Raji (cell line): Measurements from ENCODE around the gene GRIK4.

Source experiments
- POLR2A ChIP-seq: IDR thresholded peaks from 2 replicates; pipeline ENCODE4 v1.6.1; 2011; ENCODE audit warnings: low read depth, low read length, control low read depth; ENCODE audit not compliant: insufficient read depth

Gene GRIK4

DNA sequence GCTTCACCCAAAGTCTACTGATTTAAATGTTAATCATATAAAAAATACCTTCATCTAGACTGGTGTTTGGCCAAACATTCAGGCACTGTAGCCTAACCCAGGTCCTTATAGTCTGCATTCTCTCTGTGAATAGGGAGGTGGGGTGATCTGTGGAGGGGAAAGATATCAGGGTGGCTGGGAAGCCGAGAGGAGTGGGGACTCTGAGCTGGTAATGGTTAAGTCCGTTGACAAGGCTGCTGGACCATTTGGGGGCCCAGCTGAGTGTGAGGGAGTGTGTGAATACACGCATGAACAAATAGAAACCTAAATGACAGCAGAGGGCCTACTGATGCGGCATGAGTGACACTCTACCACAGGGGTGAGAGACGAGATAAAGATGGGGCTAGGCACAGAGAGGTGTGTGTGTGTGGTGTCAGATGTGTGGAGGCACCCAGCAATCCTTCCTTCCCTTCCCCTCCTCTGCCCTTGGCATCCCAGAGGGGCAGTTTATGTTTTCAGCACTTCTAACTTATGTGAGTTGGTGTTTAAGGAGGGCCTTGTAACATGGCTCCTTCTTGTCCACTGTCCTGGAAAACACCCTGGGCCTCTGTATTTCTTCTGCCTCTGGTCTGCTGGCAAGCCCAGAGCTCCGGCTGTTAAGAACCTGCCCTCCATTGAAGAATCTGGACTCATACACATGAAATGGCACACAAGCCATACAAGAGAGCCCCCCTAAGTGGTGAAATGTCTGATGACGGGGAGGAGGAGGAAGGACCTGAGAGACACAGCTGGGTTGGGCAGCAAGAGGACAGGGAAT lies 263.2 kb downstream of the GRIK4 start:
- TF ChIP-seq POLR2A: no peak

DNA sequence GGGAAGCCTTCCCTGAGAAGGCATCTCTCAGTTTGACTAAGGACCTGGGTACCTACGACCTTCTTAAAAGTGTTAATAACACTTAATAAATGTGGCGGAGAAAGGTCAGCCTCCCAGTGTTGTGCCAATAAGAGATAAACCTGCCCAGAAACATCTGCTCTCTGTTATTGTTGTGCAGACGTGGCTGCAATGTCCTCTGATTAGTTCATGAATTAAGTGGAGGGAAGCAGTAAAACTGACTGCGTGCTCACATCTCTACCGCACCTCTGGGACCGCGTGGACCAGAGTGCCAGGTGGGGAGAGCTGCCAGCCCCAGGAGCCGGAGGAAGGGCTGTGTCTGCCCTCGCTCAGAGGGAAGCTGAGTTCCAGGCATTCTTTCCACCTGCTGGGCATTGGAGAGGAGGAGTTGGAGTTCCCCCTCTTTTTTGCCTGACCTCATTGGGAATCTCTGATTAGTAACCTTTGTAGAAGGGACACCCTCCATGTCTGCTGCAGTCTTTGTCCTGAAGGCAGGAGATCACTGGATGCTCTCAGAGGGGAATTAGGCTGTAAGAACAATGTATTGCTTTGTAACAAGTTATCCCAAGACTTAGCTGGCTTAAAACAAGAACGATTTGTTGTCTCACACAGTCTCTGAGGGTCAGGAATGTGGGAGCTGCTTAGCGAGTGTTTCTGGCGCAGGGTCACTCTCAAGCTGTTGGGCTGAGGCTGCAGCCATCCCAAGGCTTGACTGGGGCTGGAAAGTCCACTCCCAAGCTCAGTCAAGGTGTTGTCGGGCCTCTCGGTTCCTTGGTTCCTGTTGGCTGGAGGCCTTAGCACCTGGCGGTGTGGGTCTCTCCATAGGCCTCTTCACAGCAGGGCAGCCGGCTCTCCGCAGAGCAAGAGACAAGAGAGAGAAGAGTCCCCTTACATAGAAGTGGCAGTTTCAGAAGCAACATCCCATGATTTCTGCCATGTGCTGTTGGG lies 264.7 kb downstream of the GRIK4 start:
- no peak for TF ChIP-seq POLR2A

DNA sequence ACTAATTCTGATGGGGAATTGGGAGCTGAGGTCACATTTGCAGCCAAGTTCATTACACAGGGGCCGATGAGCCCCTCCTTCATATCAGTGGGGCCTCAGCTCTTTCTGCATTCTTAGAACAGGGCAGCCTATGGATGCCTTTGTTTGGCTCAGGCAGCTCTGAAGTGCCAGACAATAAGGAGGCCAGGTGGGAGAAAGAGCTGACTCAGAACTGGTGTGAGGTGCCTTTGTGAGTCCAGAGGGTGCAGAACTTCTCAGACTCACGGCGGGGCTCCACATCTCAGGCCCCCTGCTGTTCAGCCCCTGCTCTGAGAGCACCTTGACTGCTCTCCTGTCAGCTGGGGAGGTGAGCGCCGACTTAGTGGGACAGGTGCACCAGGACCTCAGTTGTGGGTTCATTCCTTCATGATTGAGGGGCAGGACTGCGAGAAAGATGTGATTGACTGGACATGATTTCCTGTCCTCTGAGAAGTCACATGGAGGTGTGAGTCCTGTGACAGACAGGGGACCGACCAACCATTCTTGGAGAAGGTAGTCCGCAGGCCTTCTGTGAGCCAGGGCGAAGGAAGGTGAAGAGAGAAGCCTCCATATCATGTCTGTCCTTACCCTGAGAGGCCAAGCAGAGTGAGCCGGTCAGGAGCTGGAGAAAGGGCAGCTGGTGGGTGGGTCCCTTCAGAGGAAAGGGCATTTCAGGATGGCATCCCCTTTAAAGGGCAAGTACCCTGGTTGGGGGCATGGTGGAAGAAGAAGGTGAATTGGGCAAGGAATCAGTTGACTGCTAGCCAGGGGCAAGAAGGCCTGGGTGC lies 267.3 kb downstream of the GRIK4 start:
- TF ChIP-seq POLR2A: no peak

DNA sequence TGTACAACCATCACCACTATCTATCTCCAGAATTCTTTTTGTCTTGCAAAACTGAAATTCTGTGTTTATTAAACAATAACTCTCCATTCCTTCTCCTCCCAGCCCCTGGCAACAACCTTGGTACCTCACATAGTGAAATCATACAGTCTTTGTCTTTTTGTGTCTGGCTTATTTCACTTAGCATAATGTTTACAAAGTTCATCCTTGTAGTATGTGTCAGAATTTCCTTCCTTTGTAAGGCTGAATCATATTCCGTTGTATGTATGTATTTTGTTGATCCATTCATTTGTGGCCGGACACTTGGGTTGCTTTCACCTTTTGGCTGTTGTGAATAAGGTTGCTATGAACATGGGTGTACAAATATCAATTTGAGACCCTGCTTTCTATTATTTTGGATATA lies 268.7 kb downstream of the GRIK4 start:
- no peak for TF ChIP-seq POLR2A

DNA sequence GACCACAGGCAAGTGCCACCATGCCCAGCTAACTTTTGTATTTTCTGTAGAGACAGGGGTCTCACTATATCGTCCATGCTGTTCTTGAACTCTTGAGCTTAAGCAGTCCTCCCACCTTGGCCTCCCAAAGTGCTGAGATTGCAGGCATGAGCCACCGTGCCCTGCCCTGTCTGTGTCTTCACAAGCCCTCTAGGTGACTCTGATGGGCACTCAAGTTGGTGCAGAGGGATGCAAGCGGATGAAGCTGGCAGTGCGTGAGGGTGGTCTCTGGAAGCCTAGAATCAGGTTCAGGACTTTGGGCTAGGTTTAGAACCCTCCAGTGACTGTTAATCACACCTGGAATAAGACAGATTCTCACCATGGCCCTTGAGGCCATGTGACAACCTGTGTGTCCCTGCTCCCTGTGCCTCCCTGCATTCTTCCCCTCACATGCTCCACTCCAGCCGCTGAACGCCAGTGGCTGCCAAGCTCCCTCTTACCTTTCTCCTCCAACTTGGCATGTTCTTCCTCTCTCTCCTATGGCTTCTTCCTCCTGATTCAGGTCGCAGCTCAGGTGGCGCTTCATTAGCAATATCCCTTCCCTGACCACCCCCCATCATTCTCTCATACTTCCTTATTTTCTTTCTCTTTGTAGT lies 270.1 kb downstream of the GRIK4 start:
- TF ChIP-seq POLR2A: no peak

DNA sequence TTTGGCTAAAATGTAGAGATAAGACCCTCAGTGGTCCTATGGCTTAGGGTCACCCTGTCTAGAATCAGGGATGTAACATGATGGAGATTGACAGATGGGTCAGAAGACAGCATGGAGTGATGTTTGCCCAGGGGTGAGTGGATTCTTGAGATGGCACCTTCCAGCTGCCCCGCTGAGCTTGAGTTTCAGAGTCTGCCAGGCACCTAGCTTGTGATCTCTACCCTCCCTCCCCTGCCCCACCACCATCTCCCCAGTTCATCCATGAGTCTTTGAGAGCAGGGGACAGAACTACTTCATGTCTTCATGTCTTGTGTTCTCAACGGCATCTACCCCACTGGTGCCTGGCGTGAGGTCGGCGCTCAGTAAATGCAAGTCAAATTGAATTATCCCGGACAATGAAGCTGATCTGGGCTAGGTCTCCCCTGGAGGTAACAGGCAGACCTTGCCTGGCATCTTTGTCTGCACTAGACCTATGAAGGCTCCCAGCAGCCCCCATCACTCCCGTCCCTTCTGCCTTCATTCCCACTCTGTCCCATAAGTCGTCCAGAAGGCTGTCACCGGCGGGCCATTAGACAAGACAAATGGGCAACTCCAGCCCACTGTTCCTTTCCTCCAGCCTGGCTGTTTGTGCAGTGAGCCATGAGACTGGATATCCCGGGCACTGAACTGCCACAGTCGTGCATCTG lies 273.2 kb downstream of the GRIK4 start:
- TF ChIP-seq POLR2A: no peak

DNA sequence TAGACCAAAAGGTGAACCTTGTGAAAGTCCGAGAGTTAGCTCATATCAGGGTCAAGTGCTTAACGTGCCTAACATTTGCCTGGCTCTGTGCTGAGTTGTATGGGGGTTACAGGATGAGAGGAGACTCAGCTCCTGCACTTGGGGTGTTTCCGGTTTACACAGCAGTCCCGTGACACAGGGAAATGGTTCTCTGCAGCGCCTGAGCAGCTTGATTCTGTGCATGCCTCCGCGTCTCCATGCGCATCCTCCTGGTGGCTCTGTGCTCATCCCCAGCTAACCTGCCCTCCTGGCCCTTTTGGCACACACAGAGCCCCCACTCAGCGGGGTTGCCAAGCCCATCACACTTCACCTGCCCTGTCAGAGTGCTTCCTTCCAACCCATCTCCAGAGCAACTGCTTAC lies 274.0 kb downstream of the GRIK4 start:
- TF ChIP-seq POLR2A: no peak

DNA sequence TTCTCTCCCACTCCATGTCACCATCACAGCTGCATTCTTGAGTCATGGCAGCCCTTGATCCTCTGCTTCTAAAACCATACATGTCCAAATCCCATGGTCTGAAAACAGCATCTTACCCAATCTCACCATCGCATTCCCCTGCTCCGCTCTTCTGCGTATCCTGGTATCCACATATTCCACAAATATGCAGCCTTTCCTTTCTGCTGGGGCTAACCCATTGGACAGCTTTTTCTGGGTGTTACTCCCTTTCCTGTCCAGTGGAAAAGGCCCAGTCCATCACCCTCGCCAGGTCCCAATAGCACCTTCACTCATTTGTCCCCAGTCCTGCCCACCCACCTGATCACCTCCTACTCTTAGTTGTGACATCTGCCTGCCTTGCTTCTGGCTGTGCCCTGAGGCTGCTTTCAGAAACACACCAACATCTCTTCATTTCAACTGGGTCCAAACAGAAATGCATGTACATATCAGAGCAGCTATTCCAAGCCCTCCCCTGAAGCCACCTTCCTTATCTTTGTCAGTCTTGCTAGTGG lies 274.7 kb downstream of the GRIK4 start:
- TF ChIP-seq POLR2A: no peak

DNA sequence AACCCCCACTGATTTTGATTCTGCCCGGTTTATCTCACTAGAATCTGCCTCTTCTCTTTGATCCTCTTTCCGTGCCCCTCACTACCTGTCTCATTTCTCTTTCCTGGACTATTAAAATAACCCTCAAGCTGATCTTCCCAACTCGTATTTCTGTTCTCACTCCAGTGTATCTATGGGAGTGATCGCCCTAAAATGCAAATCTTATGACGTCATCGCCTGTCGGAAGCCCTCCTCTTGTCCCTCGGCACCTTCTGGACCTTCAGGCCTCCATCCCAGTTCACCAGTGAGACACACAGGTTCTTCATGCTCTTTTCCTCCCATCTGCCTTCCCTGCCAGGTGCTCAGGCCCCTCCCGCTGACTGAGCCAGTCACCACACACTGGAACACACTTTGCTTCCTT lies 277.8 kb downstream of the GRIK4 start:
- TF ChIP-seq POLR2A: no peak

DNA sequence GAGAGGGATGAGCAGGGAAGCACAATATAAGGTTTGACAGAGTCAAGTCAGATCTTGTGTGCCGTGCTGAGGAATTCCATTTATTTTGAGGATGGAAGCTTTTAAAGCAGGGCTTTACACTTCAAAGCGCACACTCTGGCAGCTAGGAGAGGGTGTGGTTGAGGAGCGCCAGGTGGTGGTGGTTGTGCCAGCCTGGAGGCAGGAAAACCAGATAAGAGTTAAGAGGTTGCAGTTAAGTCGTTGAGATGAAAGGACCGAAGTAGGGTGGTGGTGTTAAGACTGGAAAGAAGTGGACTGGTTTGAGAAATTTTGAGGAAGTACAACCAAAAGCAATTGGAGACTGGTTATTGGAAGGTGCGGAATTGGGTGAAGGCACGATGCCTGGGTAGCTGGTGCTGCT lies 280.8 kb downstream of the GRIK4 start:
- no peak for TF ChIP-seq POLR2A

DNA sequence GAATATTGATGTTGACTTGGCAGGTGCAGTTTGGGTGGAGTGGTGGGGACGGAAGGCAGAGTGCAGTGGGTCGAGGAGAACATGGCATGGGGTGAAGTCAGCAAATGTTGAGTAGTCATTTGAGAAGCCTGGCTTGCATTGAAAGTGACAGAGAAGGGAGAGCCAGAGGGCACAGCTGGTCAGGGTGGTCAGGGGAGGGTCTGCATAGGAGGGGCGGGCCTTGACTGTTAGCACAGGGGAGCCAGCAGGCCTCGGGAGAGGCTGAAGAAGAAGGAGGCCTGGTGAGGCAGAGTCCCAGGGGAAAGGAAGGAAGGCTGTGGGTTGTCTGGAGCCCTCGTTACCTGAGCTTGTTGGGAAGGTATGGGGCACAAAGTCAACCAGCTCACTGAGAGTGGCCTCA lies 281.6 kb downstream of the GRIK4 start:
- no peak for TF ChIP-seq POLR2A

DNA sequence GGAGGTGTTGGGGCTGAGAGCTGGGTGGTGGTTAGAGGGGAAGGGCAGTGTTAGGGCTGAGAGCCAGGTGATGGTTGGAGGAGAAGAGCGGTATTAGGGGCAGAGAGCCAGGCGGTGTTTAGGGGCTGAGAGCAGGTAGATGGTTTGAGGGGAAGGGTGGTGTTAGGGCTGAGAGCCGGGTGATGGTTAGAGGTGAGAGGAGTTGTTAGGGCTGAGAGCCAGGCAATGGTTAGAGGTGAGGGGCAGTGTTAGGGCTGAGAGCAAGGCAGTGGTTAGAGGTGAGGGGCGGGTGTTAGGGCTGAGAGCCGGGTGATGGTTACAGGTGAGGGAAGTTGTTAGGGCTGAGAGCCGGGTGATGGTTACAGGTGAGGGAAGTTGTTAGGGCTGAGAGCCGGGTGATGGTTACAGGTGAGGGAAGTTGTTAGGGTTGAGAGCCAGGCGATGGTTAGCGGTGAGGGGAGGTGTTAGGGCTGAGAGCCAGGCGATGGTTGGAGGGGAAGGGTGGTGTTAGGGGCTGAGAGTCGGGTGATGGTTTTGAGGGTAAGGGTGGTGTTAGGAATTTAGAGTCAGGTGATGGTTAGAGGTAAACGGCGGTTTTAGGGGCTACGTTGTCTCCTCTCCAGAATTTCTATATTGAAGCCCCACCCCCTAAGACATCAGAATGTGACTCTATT lies 282.4 kb downstream of the GRIK4 start:
- no peak for TF ChIP-seq POLR2A

DNA sequence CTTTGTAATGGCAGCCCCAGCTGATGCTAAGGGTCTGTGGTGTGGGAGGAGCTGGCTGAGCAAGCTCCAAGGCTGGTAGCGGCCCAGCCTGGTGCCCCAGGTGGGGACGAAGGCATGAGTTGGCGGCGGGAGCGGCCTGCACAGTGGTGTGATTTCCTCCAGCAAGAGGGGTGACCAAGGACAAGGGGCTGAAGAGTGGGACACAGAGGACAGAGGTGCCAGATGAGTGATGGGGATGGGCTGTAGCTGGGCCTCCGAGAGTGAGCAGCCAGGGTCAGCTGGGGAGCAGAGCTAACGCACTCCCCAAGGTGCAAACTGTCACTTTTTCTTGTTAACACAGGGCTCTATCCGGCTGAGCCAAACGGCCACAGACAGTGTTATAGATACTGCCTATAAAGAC lies 283.2 kb downstream of the GRIK4 start:
- no peak for TF ChIP-seq POLR2A
